GM19468 (cell line): Measurements from ENCODE around the gene PIK3CD.
"Not testable (repeated sequence)": the region's sequence is repeated elsewhere in the genome, so short reads cannot be mapped to it uniquely, and the experiment has no call there.

Experiments used
- ATAC-seq: cut with Tn5 transposase; IDR thresholded peaks from one replicate; pipeline ENCODE4 v1.9.1; 2021; ENCODE audit warnings: mild to moderate bottlenecking, moderate library complexity, moderate number of reproducible peaks; ENCODE audit not compliant: unreplicated experiment; ENCODE audit errors: extremely low read depth

Gene PIK3CD

DNA sequence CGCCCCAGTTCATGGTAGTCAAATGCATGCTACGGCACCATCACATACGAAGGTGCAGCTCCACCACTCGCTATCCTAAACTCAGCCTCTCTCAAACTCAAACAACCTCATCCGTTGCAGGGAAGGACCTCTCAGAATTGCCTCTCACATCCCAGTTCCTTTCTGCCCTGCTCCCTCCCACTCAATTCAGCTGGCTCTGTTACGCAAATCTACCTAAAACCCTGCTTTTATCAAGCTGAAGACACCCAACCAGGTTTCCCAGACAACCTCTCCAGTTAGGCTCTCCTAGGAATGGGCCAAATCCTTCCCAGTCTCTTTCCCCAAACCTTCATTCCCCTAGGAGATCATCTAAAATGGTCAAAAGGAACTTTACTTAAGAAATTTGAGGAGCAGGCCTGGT lies 109.3 kb downstream of the PIK3CD start:
- no peak for ATAC-seq

DNA sequence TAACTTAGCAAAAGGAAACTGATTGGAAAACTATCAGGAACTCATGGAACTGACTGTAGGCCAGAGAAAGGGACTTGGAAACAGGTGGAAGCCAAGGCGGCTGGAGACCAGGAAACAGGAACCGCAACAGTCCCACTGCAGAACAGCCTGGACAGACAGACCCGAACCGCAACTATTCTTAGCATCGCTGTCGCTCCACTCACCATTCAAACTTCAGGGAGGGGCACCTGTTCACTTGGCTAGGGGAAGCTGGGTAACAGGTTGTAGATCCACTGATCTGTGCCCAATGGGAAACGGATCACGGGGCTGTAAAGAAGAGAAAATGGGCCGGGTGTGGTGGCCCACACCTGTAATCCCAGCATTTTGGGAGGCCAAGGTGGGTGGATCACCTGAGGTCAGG lies 110.3 kb downstream of the PIK3CD start:
- no peak for ATAC-seq

- ATAC-seq, result not testable (repeated sequence)
Observed at GRCh38 chr1:9762446-9762845, 110.9 kb downstream of the PIK3CD start.

- ATAC-seq, result no peak
Observed at GRCh38 chr1:9763914-9764313, 112.4 kb downstream of the PIK3CD start.

- no peak for ATAC-seq
Observed at GRCh38 chr1:9764550-9764949, 113.0 kb downstream of the PIK3CD start.

DNA sequence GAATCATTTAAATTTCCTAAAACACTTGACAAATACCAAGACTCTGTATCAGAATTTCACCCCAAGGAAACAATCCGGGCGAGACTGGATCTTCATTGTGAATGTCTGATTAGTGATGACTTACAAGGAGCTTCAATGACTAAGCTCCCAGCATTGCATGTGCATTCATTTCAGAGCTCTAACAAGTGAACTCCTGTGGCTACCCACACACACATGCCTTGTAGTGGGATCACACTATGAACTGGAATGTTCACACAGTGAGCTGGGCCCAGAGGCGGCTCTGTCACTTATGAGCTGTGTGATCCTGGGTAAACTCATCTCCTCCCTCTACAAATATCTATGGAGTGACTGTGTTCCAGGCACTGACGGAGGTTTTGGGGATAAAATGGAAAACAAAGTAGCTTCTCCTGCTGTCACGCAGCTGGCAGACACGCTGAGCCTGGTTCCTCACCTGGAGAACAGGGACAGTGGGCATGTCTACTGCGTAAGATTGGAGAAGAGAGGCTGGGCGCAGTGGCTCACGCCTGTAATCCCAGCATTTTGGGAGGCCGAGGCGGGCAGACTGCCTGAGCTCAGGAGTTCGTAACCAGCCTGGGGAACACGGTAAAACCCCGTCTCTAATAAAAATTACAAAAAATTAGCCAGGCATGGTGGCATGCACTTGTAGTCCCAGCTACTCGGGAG lies 115.4 kb downstream of the PIK3CD start:
- no peak for ATAC-seq

GRCh38 chr1:9767964-9768668 lies 116.6 kb downstream of the PIK3CD start:
- no peak for ATAC-seq

- ATAC-seq, result no peak
Observed at GRCh38 chr1:9768983-9769382, 117.5 kb downstream of the PIK3CD start.

- ATAC-seq, result no peak
Observed at GRCh38 chr1:9770298-9770697, 118.8 kb downstream of the PIK3CD start.

DNA sequence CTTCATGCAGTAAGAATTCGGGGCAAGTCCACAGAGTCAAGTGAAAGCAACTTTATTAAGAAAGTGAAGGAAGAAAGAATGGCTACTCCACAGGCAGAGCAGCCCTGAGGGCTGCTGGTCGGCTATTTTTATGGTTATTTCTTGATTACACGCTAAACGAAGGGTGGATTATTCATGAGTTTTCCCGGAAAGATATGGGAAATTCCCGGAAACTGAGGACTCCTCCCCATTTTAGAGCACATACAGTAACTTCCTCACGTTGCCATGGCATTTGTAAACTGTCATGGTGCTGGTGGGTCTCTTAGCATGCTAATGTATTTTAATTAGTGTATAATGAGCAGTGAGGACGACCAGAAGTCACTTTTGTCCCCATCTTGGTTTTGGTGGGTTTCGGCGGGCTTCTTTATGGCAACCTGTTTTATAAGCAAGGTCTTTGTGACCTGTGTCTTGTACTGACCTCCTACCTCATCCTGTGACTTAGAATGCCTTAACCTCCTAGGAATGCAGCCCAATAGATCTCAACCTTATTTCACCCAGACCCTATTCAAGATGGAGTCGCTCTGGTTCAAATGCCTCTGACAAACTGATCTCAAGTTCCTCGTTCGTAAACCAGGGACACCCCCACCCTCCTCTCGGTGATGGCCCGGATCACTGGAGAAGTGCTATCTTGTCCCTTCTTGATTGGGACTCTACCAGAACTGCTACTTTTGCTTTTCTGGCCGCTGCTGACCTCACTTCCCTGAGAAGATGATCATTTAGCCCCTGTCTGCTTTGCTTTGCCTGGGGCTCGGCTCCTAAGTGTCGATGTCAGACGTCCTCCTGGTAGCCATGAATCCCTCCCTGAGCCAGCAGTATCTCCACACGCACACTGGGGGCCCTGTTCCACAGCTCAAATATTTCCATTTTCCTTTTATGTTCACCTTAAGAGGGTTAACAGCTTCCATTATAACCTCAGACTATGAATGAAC lies 123.5 kb downstream of the PIK3CD start:
- no peak for ATAC-seq

- ATAC-seq, result no peak
Observed at GRCh38 chr1:9776685-9777084, 125.2 kb downstream of the PIK3CD start.
